ENCODE results near the gene TMEM108.

DNA sequence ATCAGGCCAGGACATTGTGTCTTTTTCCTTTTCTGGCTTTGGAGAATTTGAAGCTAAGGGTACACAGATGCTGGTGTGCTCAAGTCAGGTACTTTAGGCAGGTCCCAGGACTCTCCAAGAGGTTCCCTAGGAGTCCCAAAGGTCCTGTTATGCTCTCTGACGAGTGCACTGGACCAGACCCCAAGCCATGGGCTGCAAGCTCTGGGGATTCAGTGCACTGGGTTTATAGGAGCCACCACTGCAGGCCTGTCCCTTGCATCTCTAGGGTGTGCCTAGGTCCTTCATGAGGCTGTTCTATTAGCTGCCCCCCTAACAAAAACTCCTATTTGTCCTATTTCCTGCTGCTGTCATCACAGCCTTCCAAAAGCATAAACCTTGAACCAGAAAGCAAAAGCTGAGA lies 329.8 kb downstream of the TMEM108 start:
- TF ChIP-seq SUZ12 (IDR thresholded peaks at IDR 0.05; ENCODE audit: extremely low read depth, insufficient read depth, insufficient read length), result no peak
- TF ChIP-seq YY1 (IDR thresholded peaks at IDR 0.05; ENCODE audit: insufficient read depth, insufficient read length), result no peak

Measured in NT2/D1 (cell line).